ENCODE results near the gene ZNF423. TPM values are rescaled to one million over a fixed set of nuclear protein-coding genes. Genes with fewer than 3 reads are reported as not detected.

ZNF423 gene
- total RNA-seq, 1 donor from 2014 or later: 11.9 TPM

GRCh38 chr16:49453983-49454382 lies 401.9 kb downstream of the ZNF423 start:
- Histone ChIP-seq H3K27me3 (no peaks in the 10 kb centered on the region), H3K9me3 (no peaks in the 10 kb centered on the region), H3K36me3 (no peaks in the 10 kb centered on the region), H3K4me3 (no peak overlapping the region), H3K27ac (no peak overlapping the region), H3K4me1 (no peaks in the 10 kb centered on the region)
- intact Hi-C loops (cut with DNase I): no loop called here
- no peak for TF ChIP-seq CTCF (IDR thresholded peaks at IDR 0.05)
- ATAC-seq (no peak), DNase-seq (peak; percentile 30)

GRCh38 chr16:49453021-49453420 lies 402.9 kb downstream of the ZNF423 start:
- peak overlapping the region; percentile 63 for H3K27ac ChIP-seq
- intact Hi-C loops (cut with DNase I): no loop called here
- no peaks in the 10 kb centered on the region for H3K36me3 ChIP-seq
- TF ChIP-seq CTCF (IDR thresholded peaks at IDR 0.05): no peak
- DNase-seq (peak; percentile 19), ATAC-seq (no peak)
- no peaks in the 10 kb centered on the region for H3K27me3 ChIP-seq
- no peaks in the 10 kb centered on the region for H3K4me1 ChIP-seq
- H3K4me3 ChIP-seq: no peak overlapping the region
- H3K9me3 ChIP-seq: no peaks in the 10 kb centered on the region

- no peaks in the 10 kb centered on the region for H3K9me3 ChIP-seq
- ATAC-seq (no peak), DNase-seq (peak; percentile 37)
- peak overlapping the region; percentile 63 for H3K27ac ChIP-seq
- TF ChIP-seq CTCF (IDR thresholded peaks at IDR 0.05): no peak
- intact Hi-C loops (cut with DNase I): no loop called here
- H3K36me3 ChIP-seq: no peaks in the 10 kb centered on the region
- no peaks in the 10 kb centered on the region for H3K27me3 ChIP-seq
- no peaks in the 10 kb centered on the region for H3K4me1 ChIP-seq
- peak overlapping the region; percentile 2 for H3K4me3 ChIP-seq
These were observed 403.3 kb downstream of the ZNF423 start for GRCh38 chr16:49452578-49452977.

- Histone ChIP-seq H3K4me1 (no peaks in the 10 kb centered on the region), H3K27ac (peak overlapping the region; percentile 63), H3K27me3 (no peaks in the 10 kb centered on the region), H3K4me3 (peak overlapping the region; percentile 2), H3K36me3 (no peaks in the 10 kb centered on the region), H3K9me3 (no peaks in the 10 kb centered on the region)
- DNase-seq: peak; percentile 15
- TF ChIP-seq CTCF (IDR thresholded peaks at IDR 0.05): no peak
- intact Hi-C loops (cut with DNase I): no loop called here
- no peak for ATAC-seq
These were observed 403.8 kb downstream of the ZNF423 start for GRCh38 chr16:49452108-49452507.

GRCh38 chr16:49446805-49447204 lies 409.1 kb downstream of the ZNF423 start:
- Histone ChIP-seq H3K9me3 (no peaks in the 10 kb centered on the region), H3K27ac (no peak overlapping the region), H3K4me1 (peaks cover 1% of the 10 kb centered on the region), H3K4me3 (no peak overlapping the region), H3K27me3 (no peaks in the 10 kb centered on the region), H3K36me3 (no peaks in the 10 kb centered on the region)
- ATAC-seq: no peak
- no peak for DNase-seq
- TF ChIP-seq CTCF (IDR thresholded peaks at IDR 0.05): no peak
- intact Hi-C loops (cut with DNase I): no loop called here

GRCh38 chr16:49443576-49443975 lies 412.3 kb downstream of the ZNF423 start:
- Histone ChIP-seq H3K9me3 (no peaks in the 10 kb centered on the region), H3K27me3 (no peaks in the 10 kb centered on the region), H3K4me1 (peaks cover 13% of the 10 kb centered on the region), H3K36me3 (no peaks in the 10 kb centered on the region), H3K4me3 (no peak overlapping the region), H3K27ac (no peak overlapping the region)
- TF ChIP-seq CTCF (IDR thresholded peaks at IDR 0.05): no peak
- no peak for DNase-seq
- ATAC-seq: peak; percentile 21
- intact Hi-C loops (cut with DNase I): no loop called here
